Ovary (tissue), 9 donors: ENCODE results near the gene PNPLA5. TPM values are rescaled to one million over a fixed set of nuclear protein-coding genes. Genes with fewer than 3 reads are reported as not detected.

ENCODE experiments used
- DNase-seq, 5 donors: peaks; one replicate each; pipeline ENCODE4 v3.0.0-alpha.2; 2019 to 2020
- H3K27ac ChIP-seq, 2 donors: fragments of 200-600 bp; one replicate each; pipeline versions ENCODE4 v1.5.1 to v1.8.0; 2019 to 2022
- H3K27me3 ChIP-seq: fragments of 200-600 bp; one replicate; pipeline ENCODE4 v1.8.0; 2022
- H3K36me3 ChIP-seq: fragments of 200-600 bp; sonication (generic); one replicate; pipeline ENCODE4 v1.5.1; 2019
- H3K4me1 ChIP-seq: one replicate; pipeline ENCODE4 v1.8.1; 2013; ENCODE audit warnings: mild to moderate bottlenecking, moderate library complexity; ENCODE audit not compliant: insufficient read depth
- H3K4me3 ChIP-seq: fragments of 200-600 bp; sonication (generic); one replicate; pipeline ENCODE4 v1.5.1; 2017
- H3K9me3 ChIP-seq, 2 donors: fragments of 200-600 bp in 1 of 2; sonication (generic) in 1 of 2; one replicate each; pipeline versions ENCODE4 v1.5.1 to v1.8.1; 2013 to 2019; ENCODE audit warnings: mild to moderate bottlenecking in 1 of 2, moderate library complexity in 1 of 2
- EP300 ChIP-seq: sonication (generic); formaldehyde crosslinking; IDR thresholded peaks from one replicate; pipeline ENCODE4 v1.6.1; 2017; ENCODE audit warnings: antibody characterized with exemption
- POLR2A ChIP-seq: fragments of 450-650 bp; IDR thresholded peaks from one replicate; pipeline ENCODE4 v1.6.1; 2017; ENCODE audit warnings: antibody characterized with exemption, mild to moderate bottlenecking, moderate library complexity
- WGBS, 3 donors: extraction: QIAGEN DNeasy Blood & Tissue Kit in 1 of 3; methylation state at CpG; one replicate each; pipeline versions ENCODE4 v1.1.5 to v1.1.7; 2013 to 2017; 5-methylcytosine and 5-hydroxymethylcytosine counted together
- intact Hi-C, 4 donors: fragments of 100-400 bp; cut with DNase I; formaldehyde crosslinking; loops; one replicate each; pipeline versions ENCODE4 v1.11.0 to v1.15.1; 2022 to 2023
- polyA plus RNA-seq, 2 donors: library from polyadenylated mRNA; stranded (reverse); fragments of 200-250 nt in 1 of 2; fragments of 350-450 nt in 1 of 2; fragmentation: Illumina TruSeq in 1 of 2; extraction: RNeasy Lipid Tissue Mini Kit (QIAGEN cat#74804) in 1 of 2; gene quantifications; one replicate each; pipeline ENCODE4 v1.2.3, GENCODE V29; 2013 to 2014
- total RNA-seq, 7 donors: library from RNA; depleted of rRNA in 2 of 7; stranded (reverse); fragments of >200 nt in 2 of 7; fragmentation: NEBNext Ultra II Directional in 3 of 7; extraction: Animal tissue kit (Norgen Biotek cat#: 25700) in 3 of 7; gene quantifications; one replicate each; pipeline versions ENCODE4 v1.1.0 to v1.2.4, GENCODE V29; 2016 to 2023
- TF ChIP-seq, protein P1 (sequence below), 3 donors: fragments of 450-650 bp in 2 of 3; fragments of 200-600 bp in 1 of 3; IDR thresholded peaks; one replicate each; pipeline versions ENCODE4 v1.5.1 to v1.8.0; 2016 to 2022; ENCODE audit warnings: antibody characterized with exemption in 3 of 3, mild to moderate bottlenecking in 1 of 3
- donor health status: DM: no; HTN: no; CAD: no; lungs with moderate emphysema.
- donor health status: DM: no; HTN: no; CAD: no.
- donor health status: Bipolar disorder and iron deficiency.
- donor health status: DM: yes; HTN: yes; CAD: no.
- donor health status: DM: no; HTN: no; CAD: no.
- donor health status: DM: yes; HTN: yes; CAD: no.

Gene PNPLA5
- total and polyA plus RNA-seq, 9 donors, result 0.10 TPM; not detected in 8

DNA sequence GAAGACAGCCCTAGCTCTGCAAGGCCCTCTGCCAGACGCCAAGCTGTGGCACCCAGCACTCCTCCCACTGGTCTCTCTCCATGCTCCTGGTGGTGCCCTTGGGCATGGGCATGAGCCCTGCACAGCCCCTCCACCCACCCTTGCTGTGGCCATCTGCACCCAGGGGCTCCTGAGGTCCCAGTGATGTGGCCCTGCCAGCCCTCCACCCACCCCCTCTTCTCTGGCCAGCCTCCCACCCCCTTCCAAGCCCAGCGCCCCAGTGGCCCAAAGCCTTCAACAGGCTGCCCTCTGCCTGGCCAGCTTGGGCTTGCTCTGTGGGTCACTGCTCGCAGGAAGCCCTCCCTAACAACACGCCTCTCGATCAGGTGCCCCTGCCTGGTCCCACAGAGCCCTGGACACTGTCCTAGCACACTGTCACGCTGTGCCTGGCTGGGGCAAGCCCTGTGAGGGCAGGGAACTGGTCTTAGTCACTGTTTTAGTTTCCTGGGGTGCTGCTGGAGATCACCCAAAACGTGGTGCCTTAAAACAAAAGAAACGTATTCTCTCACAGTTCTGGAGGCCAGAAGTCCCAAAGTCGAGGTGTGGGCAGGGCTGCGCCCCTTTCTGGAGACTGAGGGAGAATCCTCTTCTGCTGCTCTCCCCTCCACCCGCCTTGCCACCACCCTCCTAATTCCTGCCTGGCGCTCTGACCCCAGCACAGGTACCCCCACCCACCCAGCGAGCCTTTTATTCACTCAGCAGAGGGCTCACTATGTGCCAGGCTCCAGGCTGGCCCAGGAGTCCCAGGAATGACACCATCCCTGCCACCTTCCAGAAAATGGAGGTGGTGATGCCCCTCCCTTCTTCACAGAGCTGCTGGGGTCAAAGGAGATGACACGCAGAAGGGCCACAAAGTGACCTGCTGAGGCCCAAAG is 44.2 kb downstream of the PNPLA5 start:
- peak in 2 of 5 donors; percentile 11 to 24 for DNase-seq
- TF ChIP-seq, protein P1, sequence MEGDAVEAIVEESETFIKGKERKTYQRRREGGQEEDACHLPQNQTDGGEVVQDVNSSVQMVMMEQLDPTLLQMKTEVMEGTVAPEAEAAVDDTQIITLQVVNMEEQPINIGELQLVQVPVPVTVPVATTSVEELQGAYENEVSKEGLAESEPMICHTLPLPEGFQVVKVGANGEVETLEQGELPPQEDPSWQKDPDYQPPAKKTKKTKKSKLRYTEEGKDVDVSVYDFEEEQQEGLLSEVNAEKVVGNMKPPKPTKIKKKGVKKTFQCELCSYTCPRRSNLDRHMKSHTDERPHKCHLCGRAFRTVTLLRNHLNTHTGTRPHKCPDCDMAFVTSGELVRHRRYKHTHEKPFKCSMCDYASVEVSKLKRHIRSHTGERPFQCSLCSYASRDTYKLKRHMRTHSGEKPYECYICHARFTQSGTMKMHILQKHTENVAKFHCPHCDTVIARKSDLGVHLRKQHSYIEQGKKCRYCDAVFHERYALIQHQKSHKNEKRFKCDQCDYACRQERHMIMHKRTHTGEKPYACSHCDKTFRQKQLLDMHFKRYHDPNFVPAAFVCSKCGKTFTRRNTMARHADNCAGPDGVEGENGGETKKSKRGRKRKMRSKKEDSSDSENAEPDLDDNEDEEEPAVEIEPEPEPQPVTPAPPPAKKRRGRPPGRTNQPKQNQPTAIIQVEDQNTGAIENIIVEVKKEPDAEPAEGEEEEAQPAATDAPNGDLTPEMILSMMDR (IDR thresholded peaks at IDR 0.05), result no peak
- TF ChIP-seq POLR2A (no peak), EP300 (no peak)
- H3K27ac ChIP-seq, result no peak overlapping the region
- no peaks in the 10 kb centered on the region for H3K36me3 ChIP-seq
- H3K27me3 ChIP-seq, result no peaks in the 10 kb centered on the region
- H3K9me3 ChIP-seq, result no peaks in the 10 kb centered on the region
- H3K4me1 ChIP-seq, result no peaks in the 10 kb centered on the region
- no peak overlapping the region for H3K4me3 ChIP-seq
- 87 to 90% (median 90%) methylated on average over 13 to 14 of the region's 14 CpGs for WGBS, 3 donors
- intact Hi-C loops, result no loop called here

DNA sequence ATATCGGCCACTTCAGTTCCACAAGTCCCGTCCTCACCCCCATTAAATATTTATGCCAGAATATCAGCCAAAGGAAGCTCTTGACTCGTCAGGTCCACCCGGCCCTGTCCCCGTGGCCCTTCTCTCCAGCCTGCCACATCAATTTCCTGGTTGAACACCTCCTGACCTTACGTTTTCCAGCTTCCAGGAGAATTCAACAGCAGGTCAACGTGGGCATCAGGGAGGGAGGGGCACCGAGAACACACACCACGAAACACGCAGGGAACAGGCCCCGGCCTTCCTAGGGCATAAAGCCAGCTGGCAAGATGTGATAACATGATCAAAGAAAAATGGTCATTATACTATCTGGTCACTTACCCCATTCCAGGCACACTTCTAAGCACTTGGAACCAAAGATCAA is 44.8 kb downstream of the PNPLA5 start:
- Histone ChIP-seq H3K27ac (no peak overlapping the region), H3K27me3 (no peaks in the 10 kb centered on the region), H3K4me1 (no peaks in the 10 kb centered on the region), H3K4me3 (no peak overlapping the region), H3K9me3 (no peaks in the 10 kb centered on the region), H3K36me3 (no peaks in the 10 kb centered on the region)
- DNase-seq, result peak in 2 of 5 donors; percentile 7 to 21
- TF ChIP-seq POLR2A (no peak), EP300 (no peak)
- TF ChIP-seq, protein P1 (IDR thresholded peaks at IDR 0.05), result no peak
- intact Hi-C loops, result no loop called here
- WGBS, 3 donors, result 85 to 87% (median 87%) methylated on average over 11 of the region's 11 CpGs

DNA sequence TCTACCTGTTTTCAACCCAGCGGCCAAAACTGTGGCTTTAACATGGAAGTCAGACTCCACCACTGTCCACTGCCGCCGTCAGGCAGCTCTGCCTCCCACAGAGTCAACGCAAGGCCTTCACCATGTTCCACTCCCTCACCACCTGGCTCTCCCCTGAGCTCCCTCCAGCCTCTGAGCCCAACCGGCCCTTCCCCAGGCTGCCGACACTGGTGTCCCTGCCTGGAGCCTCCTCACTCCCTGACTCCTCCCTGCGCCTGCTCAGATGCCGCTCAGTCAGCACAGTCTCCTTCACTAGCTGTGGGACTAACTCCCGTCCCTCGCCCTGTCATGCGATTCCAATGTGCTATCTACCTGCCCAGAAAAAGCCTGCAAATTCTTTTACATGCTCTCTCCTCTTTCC is 45.8 kb downstream of the PNPLA5 start:
- no peaks in the 10 kb centered on the region for H3K4me1 ChIP-seq
- no peaks in the 10 kb centered on the region for H3K9me3 ChIP-seq
- no peaks in the 10 kb centered on the region for H3K27me3 ChIP-seq
- TF ChIP-seq EP300 (no peak), POLR2A (no peak)
- TF ChIP-seq, protein P1 (IDR thresholded peaks at IDR 0.05), result no peak
- H3K4me3 ChIP-seq, result no peak overlapping the region
- intact Hi-C loops, result no loop called here
- peak in 1 of 5 donors; percentile 3 for DNase-seq
- WGBS, 3 donors, result 81 to 87% (median 84%) methylated on average over 11 of the region's 11 CpGs
- no peaks in the 10 kb centered on the region for H3K36me3 ChIP-seq
- no peak overlapping the region for H3K27ac ChIP-seq

DNA sequence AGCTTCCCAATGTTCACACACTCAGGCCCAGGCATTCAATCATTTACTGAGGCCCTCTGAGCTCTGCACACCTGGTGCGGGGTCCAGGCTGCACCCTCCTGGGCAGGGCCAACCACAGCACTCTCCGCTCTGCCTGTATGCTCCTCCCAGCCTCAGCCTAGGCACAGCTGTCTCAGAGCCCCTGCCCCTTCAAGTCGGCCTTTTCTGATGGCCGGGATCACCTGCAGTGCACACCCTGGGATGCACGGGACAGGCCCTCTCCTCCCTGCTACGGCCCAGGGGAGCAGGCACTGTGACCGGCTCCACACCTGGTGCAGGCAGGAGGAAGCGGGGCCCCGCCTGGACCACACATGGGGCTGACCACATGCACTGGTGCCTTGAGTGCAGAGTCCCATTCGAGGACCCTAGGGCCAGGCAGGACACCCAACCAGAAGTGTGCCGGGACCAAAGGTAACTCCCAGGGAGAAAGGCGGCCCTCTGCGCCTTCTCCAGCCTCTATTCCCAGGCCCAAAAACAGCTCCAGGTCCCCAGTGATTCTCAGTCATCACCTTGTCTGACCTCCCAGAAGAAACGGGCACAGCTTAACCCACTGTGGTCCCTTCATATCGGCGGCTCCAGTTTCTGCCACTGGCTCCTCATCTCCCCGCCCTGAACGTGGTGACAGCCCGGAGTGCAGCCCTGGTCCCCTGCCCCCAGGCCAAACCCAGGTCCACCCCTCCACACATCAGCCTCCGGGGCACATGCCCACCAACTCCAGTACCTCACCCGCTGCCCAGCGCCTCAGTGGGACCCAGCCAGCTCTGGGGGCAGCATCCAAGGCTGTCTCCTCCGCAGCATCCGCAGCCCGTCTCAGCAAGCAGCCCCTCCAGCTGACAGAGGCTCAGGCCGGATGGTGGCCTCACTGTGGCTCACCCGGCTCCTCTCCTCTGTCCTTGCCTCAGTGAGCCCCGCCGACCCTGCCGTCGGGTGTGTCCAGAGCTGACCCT is 47.0 kb downstream of the PNPLA5 start:
- intact Hi-C loops, result no loop called here
- Histone ChIP-seq H3K27ac (no peak overlapping the region), H3K4me3 (no peak overlapping the region), H3K9me3 (no peaks in the 10 kb centered on the region), H3K27me3 (no peaks in the 10 kb centered on the region), H3K36me3 (no peaks in the 10 kb centered on the region), H3K4me1 (no peaks in the 10 kb centered on the region)
- 83 to 84% (median 83%) methylated on average over 31 of the region's 31 CpGs for WGBS, 3 donors
- TF ChIP-seq EP300 (no peak), POLR2A (no peak)
- TF ChIP-seq, protein P1 (IDR thresholded peaks at IDR 0.05), result no peak
- DNase-seq, result peak in 1 of 5 donors; percentile 7
